HepG2 (cell line): ENCODE results near the gene VPREB3. TPM values are rescaled to one million over a fixed set of nuclear protein-coding genes. Genes with fewer than 3 reads are reported as not detected.

ENCODE experiments used
- BCL3 ChIP-seq: sonication (generic); formaldehyde crosslinking; IDR thresholded peaks from 2 replicates; pipeline ENCODE4 v1.5.1; 2020; ENCODE audit warnings: mild to moderate bottlenecking, missing genetic modification reagents, moderate library complexity
- CBFB ChIP-seq: sonication (generic); formaldehyde crosslinking; IDR thresholded peaks from 2 replicates; pipeline ENCODE4 v1.4.0; 2020; ENCODE audit warnings: missing genetic modification reagents
- DR1 ChIP-seq: sonication (generic); formaldehyde crosslinking; IDR thresholded peaks from 2 replicates; pipeline ENCODE4 v1.8.0; 2021; ENCODE audit warnings: mild to moderate bottlenecking, missing genetic modification reagents, inconsistent platforms
- E2F5 ChIP-seq: sonication (generic); formaldehyde crosslinking; conservative IDR thresholded peaks from 2 replicates; pipeline ENCODE4 v1.4.0; 2020; ENCODE audit warnings: missing genetic modification reagents
- HNRNPLL ChIP-seq: fragments of 200-400 bp; formaldehyde crosslinking; IDR thresholded peaks from 2 replicates; pipeline ENCODE4 v1.6.1; 2017; ENCODE audit warnings: mild to moderate bottlenecking, low read depth, low read length; ENCODE audit not compliant: poor library complexity, severe bottlenecking
- MXD3 ChIP-seq: IDR thresholded peaks from 2 replicates; pipeline ENCODE4 v1.6.1; 2016; ENCODE audit warnings: mild to moderate bottlenecking, missing biosample characterization, missing genetic modification reagents
- MYPOP ChIP-seq: sonication (generic); formaldehyde crosslinking; IDR thresholded peaks from 2 replicates; pipeline ENCODE4 v1.8.1; 2023; ENCODE audit warnings: mild to moderate bottlenecking, moderate library complexity, missing genetic modification reagents
- NONO ChIP-seq, 2 experiments: fragments of 450-650 bp in 1 of 2; sonication (generic) in 1 of 2; formaldehyde crosslinking in 1 of 2; IDR thresholded peaks in 1 of 2; conservative IDR thresholded peaks in 1 of 2; 2 replicates each; pipeline versions ENCODE4 v1.6.1 to v1.8.0; 2017 to 2022; ENCODE audit warnings: mild to moderate bottlenecking in 1 of 2, missing genetic modification reagents in 1 of 2, moderate library complexity in 1 of 2
- NRL ChIP-seq: sonication (generic); formaldehyde crosslinking; IDR thresholded peaks from 2 replicates; pipeline ENCODE4 v1.5.0; 2020; ENCODE audit warnings: missing genetic modification reagents, mild to moderate bottlenecking, moderate library complexity, borderline replicate concordance
- PPARG ChIP-seq: conservative IDR thresholded peaks from 2 replicates; pipeline ENCODE4 v1.6.1; 2016; ENCODE audit warnings: missing biosample characterization, missing genetic modification reagents
- SP2 ChIP-seq: sonication (generic); formaldehyde crosslinking; IDR thresholded peaks from 2 replicates; pipeline ENCODE4 v1.5.1; 2020; ENCODE audit warnings: mild to moderate bottlenecking, missing genetic modification reagents
- THRA ChIP-seq: sonication (generic); formaldehyde crosslinking; IDR thresholded peaks from 2 replicates; pipeline ENCODE4 v1.4.0; 2020; ENCODE audit warnings: missing genetic modification reagents, borderline replicate concordance
- YEATS4 ChIP-seq: sonication (generic); formaldehyde crosslinking; IDR thresholded peaks from 2 replicates; pipeline ENCODE4 v1.4.0; 2020; ENCODE audit warnings: missing genetic modification reagents, borderline replicate concordance
- ZNF121 ChIP-seq: sonication (generic); formaldehyde crosslinking; IDR thresholded peaks from 2 replicates; pipeline ENCODE4 v1.5.0; 2020; ENCODE audit warnings: mild to moderate bottlenecking, missing genetic modification reagents
- ZNF232 ChIP-seq: sonication (generic); formaldehyde crosslinking; IDR thresholded peaks from 2 replicates; pipeline ENCODE4 v1.4.0; 2020; ENCODE audit warnings: missing genetic modification reagents, borderline replicate concordance
- ZNF274 ChIP-seq: sonication (generic); formaldehyde crosslinking; IDR thresholded peaks from 2 replicates; pipeline ENCODE4 v1.5.1; 2020; ENCODE audit warnings: mild to moderate bottlenecking, missing genetic modification reagents
- ZNF614 ChIP-seq: IDR thresholded peaks from 2 replicates; pipeline ENCODE4 v1.6.1; 2018; ENCODE audit warnings: missing biosample characterization, missing genetic modification reagents, inconsistent platforms, borderline replicate concordance
- ZNF768 ChIP-seq: sonication (generic); formaldehyde crosslinking; IDR thresholded peaks from 2 replicates; pipeline ENCODE4 v1.4.0; 2020; ENCODE audit warnings: missing genetic modification reagents
- ZNF788 ChIP-seq: sonication (generic); formaldehyde crosslinking; IDR thresholded peaks from 2 replicates; pipeline ENCODE4 v1.5.0; 2020; ENCODE audit warnings: mild to moderate bottlenecking, missing genetic modification reagents, borderline replicate concordance
- polyA plus RNA-seq, 8 experiments: library from polyadenylated mRNA; depleted of rRNA in 3 of 8; stranded (reverse) in 7 of 8; unstranded in 1 of 8; fragments of >200 nt; fragmentation: Illumina TruSeq in 4 of 8; extraction: Trizol in 4 of 8; gene quantifications; 2 replicates each; pipeline versions ENCODE4 v1.2.1 to v1.2.3, GENCODE V29; 2011 to 2016; ENCODE audit warnings: low read depth in 4 of 8, missing spikeins in 1 of 8, mixed read lengths in 1 of 8; ENCODE audit not compliant: insufficient read depth in 1 of 8
- total RNA-seq, 5 experiments: library from RNA; depleted of rRNA; stranded (reverse); fragments of >200 nt; fragmentation: Illumina TruSeq; extraction: Trizol; gene quantifications; 2 replicates each; pipeline ENCODE4 v1.2.3, GENCODE V29; 2016; ENCODE audit warnings: low read depth in 1 of 5
- TF ChIP-seq, protein P1 (sequence below): sonication (generic); formaldehyde crosslinking; IDR thresholded peaks from 2 replicates; pipeline ENCODE4 v1.4.0; 2020; ENCODE audit warnings: mild to moderate bottlenecking, low read depth, missing genetic modification reagents

The VPREB3 gene
- total and polyA plus RNA-seq, 2 of the 13 experiments (the other 11 are each of a cell fraction or from before 2014, with no cell fraction given) = 0.22 TPM; not detected in 1

- peak; percentile 84; the same call in 1 of the 2 replicates for TF ChIP-seq MXD3 (CRISPR knock-in tag)
- peak; percentile 84; the same call in 1 of the 2 replicates for TF ChIP-seq DR1 (CRISPR knock-in tag)
- TF ChIP-seq NONO (IDR thresholded peaks at IDR 0.05) = no peak
- TF ChIP-seq NONO (CRISPR knock-in tag; conservative IDR thresholded peaks at IDR 0.05) = peak; percentile 91
- peak; percentile 57; the same call in 1 of the 2 replicates for TF ChIP-seq E2F5 (CRISPR knock-in tag)
- peak; percentile 61; the same call in 1 of the 2 replicates for TF ChIP-seq THRA (CRISPR knock-in tag)
- TF ChIP-seq CBFB (CRISPR knock-in tag) = 0 out of 2 replicates have a peak, but pooled peaks have one; percentile 61
- peak; percentile 59; the same call in 1 of the 2 replicates for TF ChIP-seq ZNF614 (CRISPR knock-in tag)
- 0 out of 2 replicates have a peak, but pooled peaks have one; percentile 39 for TF ChIP-seq ZNF274 (CRISPR knock-in tag)
- peak; percentile 91 for TF ChIP-seq ZNF788 (CRISPR knock-in tag)
- TF ChIP-seq, protein P1, sequence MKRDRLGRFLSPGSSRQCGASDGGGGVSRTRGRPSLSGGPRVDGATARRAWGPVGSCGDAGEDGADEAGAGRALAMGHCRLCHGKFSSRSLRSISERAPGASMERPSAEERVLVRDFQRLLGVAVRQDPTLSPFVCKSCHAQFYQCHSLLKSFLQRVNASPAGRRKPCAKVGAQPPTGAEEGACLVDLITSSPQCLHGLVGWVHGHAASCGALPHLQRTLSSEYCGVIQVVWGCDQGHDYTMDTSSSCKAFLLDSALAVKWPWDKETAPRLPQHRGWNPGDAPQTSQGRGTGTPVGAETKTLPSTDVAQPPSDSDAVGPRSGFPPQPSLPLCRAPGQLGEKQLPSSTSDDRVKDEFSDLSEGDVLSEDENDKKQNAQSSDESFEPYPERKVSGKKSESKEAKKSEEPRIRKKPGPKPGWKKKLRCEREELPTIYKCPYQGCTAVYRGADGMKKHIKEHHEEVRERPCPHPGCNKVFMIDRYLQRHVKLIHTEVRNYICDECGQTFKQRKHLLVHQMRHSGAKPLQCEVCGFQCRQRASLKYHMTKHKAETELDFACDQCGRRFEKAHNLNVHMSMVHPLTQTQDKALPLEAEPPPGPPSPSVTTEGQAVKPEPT (CRISPR knock-in tag) = 0 out of 2 replicates have a peak, but pooled peaks have one; percentile 45
- peak; percentile 84 for TF ChIP-seq YEATS4
- TF ChIP-seq ZNF232 (CRISPR knock-in tag) = 0 out of 2 replicates have a peak, but pooled peaks have one; percentile 41
- TF ChIP-seq HNRNPLL = peak; percentile 98
- peak; percentile 70; the same call in 1 of the 2 replicates for TF ChIP-seq PPARG (CRISPR knock-in tag)
- peak; percentile 84 for TF ChIP-seq BCL3 (CRISPR knock-in tag)
- peak; percentile 55 for TF ChIP-seq ZNF768 (CRISPR knock-in tag)
- peak; percentile 71; the same call in 1 of the 2 replicates for TF ChIP-seq MYPOP (CRISPR knock-in tag)
- TF ChIP-seq NRL = peak; percentile 93
- peak; percentile 46; the same call in 1 of the 2 replicates for TF ChIP-seq SP2 (CRISPR knock-in tag)
- TF ChIP-seq ZNF121 (CRISPR knock-in tag) = no peak
These were observed 37.1 kb downstream of the VPREB3 start (continued) for GRCh38 chr22:23716811-23717801.
